HG03469 (cell line): Measurements from ENCODE around the gene ME3.

Source experiments
- ATAC-seq: cut with Tn5 transposase; IDR thresholded peaks from one replicate; pipeline ENCODE4 v1.9.1; 2021; ENCODE audit warnings: mild to moderate bottlenecking, moderate library complexity, moderate number of reproducible peaks; ENCODE audit not compliant: unreplicated experiment

ME3 gene

DNA sequence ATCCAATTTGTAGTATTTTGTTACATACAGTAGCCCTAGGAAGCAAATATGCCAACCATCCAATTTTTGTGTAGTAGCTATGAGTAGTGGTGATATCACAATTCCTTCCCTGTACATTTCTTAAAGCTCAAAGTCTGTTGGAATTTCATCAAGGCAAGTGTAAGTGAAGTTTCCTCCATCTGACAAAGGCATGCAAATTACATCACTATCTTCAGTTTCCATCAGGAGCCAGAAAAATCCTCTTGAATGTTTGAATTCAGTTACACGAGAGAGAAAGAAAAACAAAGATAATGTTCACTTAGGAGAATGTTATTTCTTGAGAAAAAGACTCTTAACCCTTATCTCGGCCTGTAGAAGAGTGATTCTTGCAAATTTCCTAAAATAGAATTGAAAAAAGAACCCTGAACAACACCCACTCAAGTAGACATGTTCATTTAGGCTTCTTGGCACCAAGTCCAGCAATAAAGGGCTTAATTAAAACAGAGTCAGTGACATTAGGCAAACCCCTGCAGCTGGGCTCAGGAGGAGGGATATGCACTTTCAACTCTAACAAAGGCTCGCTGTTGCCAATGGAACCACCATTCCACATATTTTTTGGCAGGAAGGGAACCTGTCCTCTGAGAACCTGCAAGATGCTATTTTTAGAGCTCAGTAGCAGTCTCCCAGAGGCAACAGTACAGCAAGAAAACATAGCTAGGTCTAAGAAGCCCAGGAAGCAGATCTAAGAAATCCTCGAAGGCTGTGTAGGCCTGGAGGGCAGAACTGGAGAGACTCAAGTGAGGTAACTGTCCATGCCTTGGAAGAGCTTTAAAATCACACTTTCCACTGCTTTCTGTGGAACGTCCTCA is 153.1 kb downstream of the ME3 start:
- no peak for ATAC-seq

DNA sequence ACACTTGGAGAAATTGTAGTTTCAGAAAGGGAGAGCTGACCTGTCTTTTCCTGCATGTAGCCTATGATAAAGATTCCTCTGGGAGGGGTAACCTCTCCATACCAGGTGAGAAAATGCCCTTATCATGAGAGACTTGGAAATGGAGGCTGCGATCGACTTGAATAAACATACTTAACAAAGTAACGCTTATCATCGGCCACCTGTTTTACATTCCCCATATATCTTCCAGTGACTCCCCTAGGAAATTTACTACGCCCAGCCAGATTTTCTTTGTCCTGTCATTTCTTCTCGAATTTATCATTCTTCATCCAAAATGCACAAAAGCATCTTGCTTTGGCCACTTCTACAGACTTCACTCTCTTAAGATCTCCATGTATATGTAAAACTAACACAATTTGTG is 154.2 kb downstream of the ME3 start:
- ATAC-seq = no peak

DNA sequence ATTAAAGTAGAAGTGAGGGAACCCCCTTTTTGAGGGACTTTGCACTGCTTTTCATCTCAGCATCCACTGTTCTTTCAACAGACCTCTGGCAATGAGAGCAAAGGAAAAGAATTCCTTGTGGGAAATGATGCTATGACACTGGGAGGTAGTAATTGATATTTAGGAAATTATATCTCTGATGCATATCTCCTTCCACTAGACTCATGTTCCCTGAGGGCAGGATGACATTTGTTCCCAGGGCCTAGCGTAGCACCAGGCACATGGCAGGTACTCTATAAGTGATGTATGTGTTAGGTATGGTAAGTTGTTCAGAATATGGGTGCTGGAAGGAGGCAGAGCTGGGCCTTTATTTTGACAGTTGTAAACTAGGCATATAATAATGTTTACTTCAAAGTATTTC is 154.9 kb downstream of the ME3 start:
- no peak for ATAC-seq

DNA sequence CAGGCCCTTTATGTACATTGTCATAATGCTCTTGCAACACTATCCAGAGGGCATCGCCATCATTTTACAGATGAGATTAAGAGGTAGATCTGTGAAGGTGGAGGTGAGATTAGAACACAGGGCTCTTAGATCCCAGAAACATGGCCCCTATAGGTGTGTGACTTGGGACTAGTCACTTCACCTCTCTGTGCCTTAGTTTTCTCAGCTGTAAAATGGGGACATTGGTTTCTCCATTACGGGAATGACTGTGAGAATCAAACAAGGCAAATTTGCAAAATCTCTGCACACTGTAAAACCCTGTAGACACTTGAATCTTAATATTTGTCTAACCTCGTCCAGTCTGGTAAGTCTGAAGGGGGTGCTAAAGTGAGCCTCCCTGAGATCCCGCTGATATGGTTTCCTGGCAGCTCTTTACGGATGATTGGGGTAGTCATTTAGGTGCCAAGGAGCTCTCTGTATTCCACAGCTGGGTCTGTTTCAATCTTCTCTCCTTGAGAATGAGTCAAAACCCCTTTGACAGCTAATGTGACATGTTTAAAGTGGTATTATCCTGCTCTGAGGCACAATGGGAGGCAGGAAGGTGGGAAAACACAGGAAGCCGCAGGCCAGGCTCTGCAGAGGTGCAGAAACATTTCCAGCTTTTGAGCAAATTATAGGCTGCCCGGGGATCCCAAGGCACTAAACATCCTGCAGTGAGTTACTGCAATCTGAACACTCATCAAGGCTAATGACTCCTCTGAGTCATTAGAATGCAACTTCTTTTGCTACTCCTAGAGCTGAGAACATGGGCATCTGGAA is 156.9 kb downstream of the ME3 start:
- ATAC-seq = no peak

DNA sequence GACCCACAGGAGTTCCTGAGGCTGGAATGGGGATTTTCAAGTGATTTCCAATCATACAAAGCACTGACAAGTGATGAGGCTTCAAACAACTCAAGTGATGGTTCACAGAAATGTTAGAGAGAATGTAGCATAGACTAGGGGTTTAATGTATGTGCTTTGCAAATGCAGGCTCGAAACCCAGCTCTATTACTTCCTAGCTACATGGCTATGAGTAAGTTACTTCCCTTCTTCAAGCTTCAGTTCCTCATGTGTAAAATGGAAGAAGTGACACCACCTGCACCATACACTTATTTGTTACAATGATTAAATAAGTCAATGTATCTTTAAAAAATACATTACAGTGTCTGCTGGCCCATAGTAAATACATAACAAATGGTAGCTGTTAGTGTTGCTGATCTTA is 158.0 kb downstream of the ME3 start:
- no peak for ATAC-seq

DNA sequence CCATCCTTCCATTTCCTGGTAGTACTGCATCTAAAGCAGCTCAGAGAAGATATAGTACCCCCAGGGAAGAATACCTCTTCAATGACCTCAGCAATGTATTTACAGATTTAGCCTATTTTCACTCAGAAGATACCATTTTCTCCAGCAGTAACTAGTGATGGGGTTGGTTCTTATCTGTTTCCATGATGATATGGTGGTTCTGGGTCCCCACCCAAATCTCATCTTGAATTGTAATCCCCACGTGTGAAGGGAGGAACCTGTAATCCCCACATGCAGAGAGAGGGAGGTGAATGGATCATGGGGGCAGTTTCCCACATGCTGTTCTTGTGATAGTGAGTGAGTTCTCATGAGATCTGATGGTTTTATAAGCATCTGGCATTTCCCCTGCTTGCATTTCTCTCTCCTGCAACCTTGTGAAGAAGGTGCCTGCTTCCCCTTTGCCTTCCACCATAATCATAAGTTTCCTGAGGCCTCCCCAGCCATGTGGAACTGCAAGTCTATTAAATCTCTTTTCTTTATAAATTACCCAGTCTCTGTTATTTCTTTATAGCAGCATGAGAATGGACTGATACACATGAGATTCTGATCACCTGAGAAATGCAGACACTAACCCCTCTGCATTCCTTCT is 158.6 kb downstream of the ME3 start:
- no peak for ATAC-seq

DNA sequence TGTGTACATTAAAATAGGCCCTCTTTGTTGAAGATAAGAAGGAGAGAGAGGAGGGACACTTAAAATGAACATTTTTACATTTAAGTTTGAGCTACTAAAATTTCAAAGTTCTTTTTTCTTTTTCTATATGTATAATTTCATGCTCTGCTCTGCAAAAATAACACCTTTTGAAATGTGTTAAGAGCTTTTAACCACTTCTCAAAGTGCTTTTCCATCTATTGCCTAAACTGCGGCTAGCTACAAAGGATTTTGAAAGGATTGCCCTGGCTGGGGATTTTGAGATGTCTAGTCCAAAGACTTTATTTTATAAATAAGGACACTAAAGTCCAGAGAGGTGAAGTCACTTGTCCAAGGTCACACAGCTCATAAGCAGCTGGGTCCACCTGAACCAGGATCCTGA is 159.3 kb downstream of the ME3 start:
- no peak for ATAC-seq

DNA sequence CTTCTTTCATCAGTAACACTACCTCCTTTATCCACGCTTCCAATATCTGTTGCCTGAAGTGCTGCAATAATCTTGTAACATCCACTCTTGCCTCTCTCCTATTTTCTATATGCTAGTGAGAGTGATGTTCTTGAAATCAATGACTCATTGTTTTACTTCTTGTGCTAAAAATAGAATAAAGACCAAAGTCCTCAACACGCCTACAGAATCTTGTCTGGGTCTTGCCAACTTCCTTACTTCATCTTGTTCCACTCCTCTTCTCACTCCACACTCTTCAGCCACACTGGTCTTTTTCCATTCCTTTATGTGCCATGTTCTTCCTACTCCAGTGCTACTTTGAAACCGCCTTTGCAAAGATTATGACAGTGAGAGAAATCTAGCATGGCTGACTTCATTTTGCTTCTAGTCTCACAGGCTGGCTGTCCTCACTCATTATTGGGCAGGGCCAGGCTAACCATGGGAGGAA is 161.3 kb downstream of the ME3 start:
- peak; percentile 70 for ATAC-seq

DNA sequence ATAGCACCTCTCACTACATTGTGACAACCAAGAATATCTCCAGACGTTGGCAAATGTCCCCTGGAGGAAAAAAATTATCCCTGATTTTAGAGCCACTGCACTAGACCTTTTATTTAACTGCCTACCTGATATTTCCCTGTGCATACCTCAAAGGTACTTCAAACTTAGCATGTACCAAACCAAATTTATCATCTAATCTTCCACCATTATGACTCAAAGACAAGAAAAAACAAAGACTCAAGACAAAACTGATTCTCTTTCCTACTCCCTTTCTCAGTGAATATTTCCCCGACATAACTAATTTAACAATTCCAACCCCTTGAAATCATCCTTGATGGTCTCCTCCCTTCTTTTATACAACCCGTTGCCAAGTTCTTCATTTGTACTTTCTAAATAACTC is 161.7 kb downstream of the ME3 start:
- no peak for ATAC-seq

DNA sequence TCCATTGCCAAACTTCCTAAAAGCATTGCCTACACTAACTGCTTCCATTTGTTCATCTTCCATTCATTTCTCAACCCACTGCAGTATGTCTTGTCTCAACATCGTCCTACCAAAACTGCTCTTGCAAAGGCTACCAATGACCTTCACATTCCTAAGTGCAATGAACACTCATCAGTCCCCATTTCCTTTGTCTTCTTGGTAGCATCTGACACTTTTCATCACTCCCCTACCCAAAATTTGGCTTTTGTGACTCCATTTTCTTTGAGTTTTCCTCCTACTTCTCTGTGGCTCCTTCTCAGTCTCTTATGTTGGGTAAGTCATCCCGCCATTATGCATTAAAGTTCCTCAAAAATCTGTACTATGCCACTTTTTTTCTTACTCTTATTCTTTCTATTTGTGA is 162.3 kb downstream of the ME3 start:
- ATAC-seq = no peak

DNA sequence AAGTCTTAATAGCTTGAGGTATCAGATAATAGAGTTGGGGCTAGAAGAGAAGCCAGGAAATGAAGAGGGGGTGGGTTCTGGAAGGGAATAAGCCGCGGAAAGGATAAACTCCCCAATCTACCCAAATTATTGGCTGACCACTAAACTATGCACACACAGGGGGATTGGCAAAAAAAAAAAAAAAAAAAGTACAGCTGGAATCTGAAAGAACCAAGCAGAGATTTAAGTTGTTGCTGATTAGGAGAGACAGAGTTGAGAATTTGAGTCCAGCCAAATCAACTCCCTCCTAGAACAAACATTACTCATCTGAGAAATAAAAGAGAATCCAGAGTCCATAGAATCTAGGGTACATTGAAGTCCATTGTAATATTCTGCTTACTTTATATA is 162.8 kb downstream of the ME3 start:
- ATAC-seq = no peak

DNA sequence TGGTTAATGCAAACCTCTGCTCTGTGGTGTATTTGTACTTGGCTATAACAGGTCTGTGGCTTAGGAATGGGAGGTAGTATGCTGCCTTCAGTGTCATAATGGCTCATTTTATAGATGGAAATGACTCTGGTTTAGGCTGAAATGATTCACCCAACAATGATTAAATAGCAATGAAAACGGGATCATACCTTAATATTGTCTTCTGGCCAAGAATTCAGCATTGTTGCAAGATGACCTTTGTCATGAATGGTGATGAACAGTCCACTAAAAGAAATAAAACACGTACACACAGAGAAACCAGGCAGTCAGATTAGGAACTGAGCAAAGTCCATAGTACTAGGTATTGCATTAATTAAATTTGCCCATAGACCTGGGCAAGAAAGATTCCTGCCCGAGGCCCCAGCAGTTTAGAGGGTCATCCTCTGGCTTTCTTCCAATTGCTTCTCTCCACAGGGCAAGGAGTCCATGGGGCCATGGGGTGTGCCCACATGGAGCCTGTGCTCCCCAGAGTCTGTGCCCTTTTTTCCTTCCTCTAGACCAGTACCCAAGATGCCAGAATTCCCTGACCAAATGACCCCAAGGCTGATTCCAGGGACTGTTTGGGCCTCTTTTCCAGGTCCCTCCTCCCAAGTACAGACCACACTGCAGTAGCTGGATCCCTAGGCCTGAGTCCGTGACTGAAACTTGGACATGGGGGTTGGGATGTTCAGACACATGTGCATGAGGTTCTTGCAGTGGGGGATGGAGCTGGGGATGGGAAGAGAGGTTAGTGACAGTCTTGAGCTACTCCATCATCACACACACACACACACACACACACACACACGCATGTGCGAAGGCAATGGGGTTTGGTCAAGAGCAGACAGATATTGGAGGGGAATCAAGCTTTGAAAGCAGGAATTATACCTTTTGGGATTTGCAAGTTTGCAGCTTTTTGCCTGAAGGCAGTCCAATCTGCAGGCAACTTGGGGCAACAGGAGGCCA is 163.5 kb downstream of the ME3 start:
- ATAC-seq = no peak

DNA sequence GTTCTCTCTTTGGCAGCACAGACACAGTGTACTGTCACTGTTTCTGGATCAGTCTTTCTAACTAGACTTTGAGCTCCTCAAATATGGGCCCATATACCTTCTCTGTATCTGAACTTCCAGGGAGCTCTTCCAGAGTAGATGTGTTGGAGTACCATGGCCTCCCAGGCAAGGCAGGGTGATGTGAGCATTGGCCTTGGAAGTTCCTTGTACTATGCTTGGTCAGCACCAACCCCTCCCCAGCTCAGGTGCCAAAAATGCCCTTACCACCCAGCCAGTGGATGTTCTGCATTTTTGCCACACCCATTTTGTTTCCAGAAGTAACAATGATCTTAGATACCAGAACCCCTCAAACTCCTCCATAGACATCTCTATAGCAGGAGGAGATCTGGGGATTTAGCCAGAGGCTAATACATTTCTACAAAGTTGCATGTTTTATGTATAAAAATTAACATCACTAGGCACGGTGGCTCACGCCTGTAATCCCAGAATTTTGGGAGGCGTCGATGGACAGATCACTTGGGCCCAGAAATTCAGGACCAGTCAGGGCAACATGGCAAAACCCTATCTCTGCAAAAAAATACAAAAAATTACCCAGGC is 165.1 kb downstream of the ME3 start:
- ATAC-seq = no peak

DNA sequence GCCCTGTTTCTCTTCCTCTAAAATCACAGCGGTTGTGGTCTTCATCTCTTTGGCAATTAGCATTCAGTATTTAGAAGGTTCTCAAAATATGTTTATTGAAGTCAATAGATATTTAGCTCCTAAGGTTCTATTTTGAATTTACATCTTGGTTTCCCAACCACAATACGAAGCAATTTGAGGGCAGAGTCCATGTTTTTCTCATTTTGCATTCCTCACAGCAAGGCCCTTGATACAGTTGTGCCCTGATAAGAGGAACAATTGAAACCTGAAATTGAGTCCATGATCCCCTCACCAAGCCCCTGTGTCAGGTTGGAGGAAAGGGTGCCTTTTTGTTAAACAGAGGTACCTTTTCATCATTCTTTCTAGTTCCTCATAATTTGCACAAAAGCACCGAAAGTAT is 166.2 kb downstream of the ME3 start:
- ATAC-seq = no peak

DNA sequence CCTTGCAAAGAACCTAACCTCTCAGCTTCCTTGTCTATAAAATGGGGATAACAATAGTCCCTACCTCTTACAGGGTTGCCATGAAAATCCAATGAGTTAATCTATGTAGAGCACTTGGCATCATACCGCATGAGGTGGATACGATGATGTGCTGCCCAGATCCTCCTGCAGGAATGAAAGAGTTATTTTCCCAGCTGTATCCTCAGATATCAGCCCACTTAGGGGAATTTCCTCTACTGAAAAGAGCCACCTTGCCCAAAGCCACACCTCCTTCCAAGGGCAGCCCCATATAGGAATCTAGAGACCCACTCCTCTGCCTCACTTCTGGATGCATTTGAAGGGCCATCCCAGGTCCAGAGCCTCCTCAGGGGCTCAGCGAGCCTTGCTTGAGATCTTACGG is 169.3 kb downstream of the ME3 start:
- no peak for ATAC-seq

DNA sequence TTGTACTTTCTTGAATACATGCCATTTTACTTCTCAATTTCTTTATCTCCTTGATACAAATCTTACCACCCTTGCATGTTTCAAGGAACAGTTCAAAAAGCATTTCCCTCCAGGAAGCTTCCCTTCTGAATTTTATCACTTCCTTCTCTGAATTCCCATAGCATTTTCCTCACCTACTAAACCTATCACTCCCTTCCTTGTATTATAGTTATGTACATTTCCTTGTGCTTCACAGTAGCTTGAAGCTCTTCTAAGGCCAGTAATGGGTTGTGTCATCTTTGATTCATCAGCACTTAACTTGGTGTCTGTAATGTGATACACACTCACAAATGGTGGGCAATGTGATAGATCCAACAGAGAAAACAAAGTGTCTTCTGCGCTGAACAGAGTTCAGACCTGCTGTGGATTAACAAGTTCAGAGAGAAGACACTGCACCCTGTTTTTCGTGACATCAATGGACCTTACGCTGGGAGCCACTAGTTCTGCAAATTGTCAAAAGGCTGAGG is 170.2 kb downstream of the ME3 start:
- no peak for ATAC-seq

DNA sequence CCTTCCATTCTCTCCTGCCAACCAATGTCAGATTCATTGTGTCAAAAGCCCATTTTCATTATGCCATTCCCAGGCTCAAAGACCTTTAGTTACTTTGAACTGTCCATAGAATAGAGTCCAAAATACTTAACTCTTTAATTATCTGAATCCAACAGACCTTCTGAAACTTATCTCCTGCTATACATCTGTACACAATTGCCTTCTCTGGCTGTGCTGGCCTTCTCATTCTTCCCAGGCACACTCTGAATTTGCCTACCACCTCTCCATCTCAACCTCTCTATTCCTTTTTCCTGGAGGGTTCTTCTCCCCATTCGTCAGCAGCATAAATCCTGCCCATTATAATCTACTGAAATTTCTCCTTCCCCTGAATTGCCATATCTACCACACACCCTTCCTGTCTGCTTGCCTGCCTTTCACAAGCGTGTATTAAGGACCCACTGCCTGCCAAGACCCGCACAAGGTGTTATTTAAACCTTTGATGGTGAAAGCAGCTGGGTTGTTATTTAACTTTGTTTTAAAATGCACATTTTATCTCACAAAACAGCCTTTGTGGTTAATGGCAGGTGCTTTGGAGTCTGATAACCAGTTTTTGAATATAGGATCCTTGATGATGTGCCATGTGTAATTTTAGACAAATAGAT is 171.8 kb downstream of the ME3 start:
- no peak for ATAC-seq

DNA sequence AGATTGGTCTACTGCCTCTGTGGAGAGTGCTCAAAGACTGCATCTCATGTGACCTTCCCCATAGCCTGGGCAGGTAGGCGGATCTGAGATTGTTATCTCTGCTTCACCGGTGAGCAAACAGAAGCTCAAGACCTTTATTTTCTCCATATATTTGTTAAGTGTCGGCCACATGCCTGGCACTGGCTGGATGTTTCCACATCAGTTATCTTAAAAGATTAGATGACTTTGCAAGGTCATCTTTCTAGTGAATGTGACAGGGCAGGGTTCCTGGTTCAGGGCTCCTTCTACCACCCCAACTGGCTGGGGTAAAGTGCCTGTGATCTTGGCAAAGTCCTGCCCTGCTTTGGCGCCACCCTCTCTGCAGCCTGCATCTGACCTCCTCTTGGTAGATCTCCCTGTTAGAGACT is 172.7 kb downstream of the ME3 start:
- no peak for ATAC-seq

DNA sequence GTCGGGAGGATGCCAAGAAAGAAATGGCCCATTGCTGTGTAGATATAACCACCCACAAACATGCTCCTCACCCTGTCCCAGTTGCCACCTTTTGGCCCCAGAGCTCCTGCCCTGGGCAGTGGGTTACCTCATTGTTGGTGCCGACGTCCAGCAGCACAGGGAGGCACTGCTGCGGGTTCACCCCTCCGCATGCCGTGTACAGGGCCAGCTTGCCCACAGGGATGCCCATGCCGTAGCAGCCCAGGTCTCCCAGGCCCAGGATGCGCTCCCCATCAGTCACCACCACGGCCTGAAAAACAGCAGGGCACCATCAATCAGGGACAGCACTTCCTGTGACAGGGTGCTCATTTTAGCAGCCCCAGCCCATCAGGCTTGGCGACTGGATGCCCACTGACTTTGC is 174.6 kb downstream of the ME3 start:
- no peak for ATAC-seq
